Measurements from ENCODE around the gene IER3.
"Not testable (repeated sequence)": the region's sequence is repeated elsewhere in the genome, so short reads cannot be mapped to it uniquely, and the experiment has no call there.

Gene IER3

DNA sequence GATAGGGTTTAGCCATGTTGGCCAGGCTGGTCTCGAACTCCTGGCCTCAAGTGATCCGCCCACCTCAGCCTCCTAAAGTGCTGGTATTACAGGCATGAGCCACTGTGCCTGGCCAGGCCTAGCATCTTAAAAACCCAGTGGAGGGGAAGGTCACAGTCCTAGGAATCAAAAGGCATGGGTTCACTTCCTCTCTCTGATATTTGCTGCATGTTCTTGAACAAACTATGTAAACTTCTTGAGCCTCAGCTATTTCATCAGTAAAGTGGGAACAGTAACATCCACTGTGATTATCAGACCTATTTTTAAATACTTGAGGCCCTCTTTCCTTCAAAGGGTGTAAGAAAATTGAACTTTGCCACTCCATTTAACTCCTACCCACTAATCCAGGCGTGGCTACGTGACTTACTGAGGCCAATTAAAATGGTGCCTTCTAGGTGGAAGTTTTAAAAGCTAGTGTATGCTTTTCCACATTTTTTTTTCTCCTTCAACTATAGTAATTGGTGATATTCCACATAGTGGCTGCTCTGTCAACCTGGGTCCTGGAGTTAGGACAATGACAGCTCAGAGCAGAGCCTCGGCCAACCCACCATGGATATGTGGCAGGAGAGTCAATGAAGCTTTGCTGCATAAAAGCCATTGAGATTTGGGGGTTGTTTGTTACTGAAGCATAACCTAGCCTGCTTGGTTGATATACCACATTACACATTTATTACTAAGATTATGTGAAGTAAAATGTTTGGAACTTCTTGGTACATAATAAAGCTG lies 32.2 kb upstream of the IER3 start:
- no peak for DNase-seq
- TF ChIP-seq POLR2A (IDR thresholded peaks at IDR 0.05; ENCODE audit: low read length) (no peak), GATA1 (IDR thresholded peaks at IDR 0.05; ENCODE audit: low read depth, low read length) (no peak)

- TF ChIP-seq GATA1 (IDR thresholded peaks at IDR 0.05; ENCODE audit: low read depth, low read length): no peak
- TF ChIP-seq POLR2A (IDR thresholded peaks at IDR 0.05; ENCODE audit: low read length): no peak
- no peak for DNase-seq
Observed at GRCh38 chr6:30775104-30775503, 30.8 kb upstream of the IER3 start.

GRCh38 chr6:30774701-30775100 lies 30.4 kb upstream of the IER3 start:
- DNase-seq: no peak
- no peak for TF ChIP-seq POLR2A (IDR thresholded peaks at IDR 0.05; ENCODE audit: low read length)
- TF ChIP-seq GATA1 (IDR thresholded peaks at IDR 0.05; ENCODE audit: low read depth, low read length): no peak

DNA sequence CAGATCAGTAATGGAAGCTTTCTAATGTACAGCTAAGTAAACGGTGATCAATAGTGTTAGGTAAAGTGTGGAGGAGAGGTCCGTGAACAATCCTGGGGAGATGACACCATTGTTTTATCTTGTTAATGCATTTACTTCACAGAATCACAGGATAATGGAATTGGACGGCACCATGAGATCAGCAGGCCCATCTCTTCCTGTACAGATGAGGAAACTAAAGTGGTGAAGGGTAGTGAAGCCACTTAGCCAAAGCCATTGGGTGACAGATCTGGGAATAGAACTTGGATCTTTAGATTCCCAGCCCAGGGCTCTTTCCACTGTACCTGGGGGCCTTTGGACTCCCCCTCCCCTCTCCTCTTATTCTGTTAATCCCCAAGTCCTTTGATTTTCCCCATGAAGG lies 26.2 kb upstream of the IER3 start:
- TF ChIP-seq GATA1 (IDR thresholded peaks at IDR 0.05; ENCODE audit: low read depth, low read length) (no peak), POLR2A (IDR thresholded peaks at IDR 0.05; ENCODE audit: low read length) (no peak)
- no peak for DNase-seq

DNA sequence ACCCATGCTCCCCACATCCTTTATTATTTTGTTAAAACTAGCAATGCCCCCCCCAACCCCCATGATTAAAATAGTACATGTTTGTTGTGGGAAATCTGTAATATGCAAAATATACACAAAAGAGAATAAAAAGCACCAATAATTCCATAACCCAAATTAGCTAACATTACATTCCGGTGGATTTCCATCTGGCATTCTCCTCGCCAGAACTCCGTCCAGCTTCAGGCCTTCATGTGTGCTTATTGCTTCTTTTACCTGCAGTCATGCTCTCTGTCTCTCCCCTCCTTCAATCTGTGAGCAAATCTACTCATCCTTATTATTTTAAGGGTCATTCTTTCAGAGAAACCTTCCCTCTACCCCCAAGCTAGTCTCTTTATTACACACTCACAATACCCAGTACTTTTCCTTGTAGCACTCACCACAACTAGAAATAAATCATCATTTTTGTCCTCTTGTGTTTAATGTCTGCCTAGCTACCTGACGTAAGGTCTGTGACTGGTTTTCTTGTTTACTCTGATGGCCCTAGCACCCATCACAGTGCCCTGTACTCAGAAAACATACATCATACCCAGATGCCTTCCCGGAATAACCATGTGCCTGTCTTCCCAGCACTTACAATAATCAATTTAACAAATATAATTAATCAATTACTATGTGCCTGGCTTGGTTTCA lies 25.6 kb upstream of the IER3 start:
- no peak for DNase-seq
- TF ChIP-seq POLR2A (IDR thresholded peaks at IDR 0.05; ENCODE audit: low read length) (no peak), GATA1 (IDR thresholded peaks at IDR 0.05; ENCODE audit: low read depth, low read length) (no peak)

DNA sequence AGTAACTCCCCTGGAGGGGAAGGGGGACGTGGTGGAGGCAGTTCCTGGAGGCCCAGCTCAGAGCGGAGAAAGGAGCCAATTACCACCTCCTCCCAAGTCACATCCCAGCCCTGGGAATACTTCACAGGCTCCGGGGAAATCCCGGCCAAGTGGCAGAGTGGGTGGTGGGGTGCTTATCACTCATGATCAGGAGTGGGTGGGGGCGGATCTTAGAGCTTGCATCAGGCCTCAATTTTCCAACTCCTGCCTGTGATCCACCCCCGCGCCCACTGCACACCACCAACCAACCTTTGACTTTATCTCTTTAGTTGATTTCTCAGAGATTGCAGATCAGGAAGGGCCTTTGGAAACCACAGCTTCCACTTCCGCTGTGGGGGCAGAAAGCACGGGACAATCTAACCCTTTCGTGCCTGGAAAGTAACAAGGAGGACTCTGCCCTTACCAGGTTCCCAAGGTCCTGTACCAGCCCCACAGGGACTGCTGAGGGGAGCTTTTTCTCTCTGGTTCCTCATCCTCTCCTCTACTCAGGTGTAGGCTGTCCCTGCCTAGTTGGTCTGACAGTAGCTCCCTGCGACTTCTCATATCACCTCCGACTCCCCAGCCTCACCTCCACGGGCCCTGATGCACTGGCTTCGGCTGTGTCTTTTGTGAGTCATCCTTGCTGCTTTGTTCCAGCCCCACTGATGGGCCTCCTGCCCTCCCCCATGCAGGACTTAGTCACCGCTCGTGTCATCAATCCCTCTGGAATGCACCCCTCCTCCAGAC lies 24.9 kb upstream of the IER3 start:
- DNase-seq: peak in 1 of 2 experiments; percentile 20
- TF ChIP-seq GATA1 (IDR thresholded peaks at IDR 0.05; ENCODE audit: low read depth, low read length) (no peak), POLR2A (IDR thresholded peaks at IDR 0.05; ENCODE audit: low read length) (no peak)

GRCh38 chr6:30768634-30769087 lies 24.3 kb upstream of the IER3 start:
- no peak for TF ChIP-seq GATA1 (IDR thresholded peaks at IDR 0.05; ENCODE audit: low read depth, low read length)
- TF ChIP-seq POLR2A (IDR thresholded peaks at IDR 0.05; ENCODE audit: low read length): no peak

GRCh38 chr6:30767944-30768301 lies 23.6 kb upstream of the IER3 start:
- no peak for TF ChIP-seq POLR2A (IDR thresholded peaks at IDR 0.05; ENCODE audit: low read length)
- no peak for TF ChIP-seq GATA1 (IDR thresholded peaks at IDR 0.05; ENCODE audit: low read depth, low read length)
- DNase-seq: no peak

More at GRCh38 chr6:30768634-30769087, 24.3 kb upstream of the IER3 start:
- no peak for DNase-seq

DNA sequence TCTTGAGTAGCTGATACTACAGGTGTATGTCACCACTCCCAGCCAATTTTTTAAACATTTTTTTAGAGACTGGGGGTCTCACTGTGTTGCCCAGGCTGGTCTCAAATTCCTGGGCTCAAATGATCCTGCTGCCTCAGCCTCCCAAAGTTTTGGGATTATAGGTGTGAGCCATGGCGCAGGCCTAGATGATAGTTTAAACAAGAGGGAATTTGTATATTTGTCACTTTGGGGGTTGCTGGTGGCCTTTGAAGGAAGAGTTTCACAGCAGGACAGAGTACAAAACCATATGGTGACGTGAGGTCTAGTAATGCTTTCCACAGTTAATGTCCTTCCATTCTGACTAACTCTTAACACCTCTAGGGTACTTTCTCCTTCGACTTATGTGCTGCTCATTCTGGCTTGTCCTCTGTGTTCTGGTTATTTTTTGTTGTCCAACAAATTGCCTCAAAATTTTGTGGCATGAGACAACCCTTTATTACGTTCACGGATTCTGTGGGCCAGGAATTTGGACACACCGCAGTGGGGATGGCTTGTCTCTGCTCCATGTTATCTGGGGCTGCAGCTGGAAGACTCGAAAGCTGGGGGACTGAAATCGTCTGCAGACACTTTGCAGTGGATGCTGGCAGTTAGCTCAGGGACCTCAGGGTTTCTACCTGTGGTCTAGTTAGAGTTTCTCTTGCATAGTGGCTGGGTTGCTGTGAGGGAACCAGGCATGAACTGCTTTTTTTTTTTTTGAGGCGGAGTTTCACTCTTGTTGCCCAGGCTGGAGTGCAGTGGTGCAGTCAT lies 23.0 kb upstream of the IER3 start:
- no peak for TF ChIP-seq POLR2A (IDR thresholded peaks at IDR 0.05; ENCODE audit: low read length)
- no peak for TF ChIP-seq GATA1 (IDR thresholded peaks at IDR 0.05; ENCODE audit: low read depth, low read length)
- DNase-seq: no peak

GRCh38 chr6:30766461-30767157 lies 22.3 kb upstream of the IER3 start:
- no peak for TF ChIP-seq GATA1 (IDR thresholded peaks at IDR 0.05; ENCODE audit: low read depth, low read length)
- TF ChIP-seq POLR2A (IDR thresholded peaks at IDR 0.05; ENCODE audit: low read length): no peak
- DNase-seq: no peak

GRCh38 chr6:30765495-30765894 lies 21.1 kb upstream of the IER3 start:
- DNase-seq: not testable (repeated sequence)

GRCh38 chr6:30764490-30765043 lies 20.2 kb upstream of the IER3 start:
- not testable (repeated sequence) for DNase-seq

All from erythroblast (primary cell).